Fibroblast of pulmonary artery (primary cell): Measurements from ENCODE around the gene ZNF184.

ENCODE experiments used
- DNase-seq: peaks from one replicate; pipeline ENCODE4 v3.0.0-alpha.2; 2010; ENCODE audit warnings: low read depth
- H3K4me3 ChIP-seq: replicated peaks from 2 replicates; pipeline ENCODE4 v1.5.1; 2011; ENCODE audit warnings: low read depth, mild to moderate bottlenecking, control low read depth, low read length, moderate library complexity
- TF ChIP-seq, protein P1 (sequence below): IDR thresholded peaks from 2 replicates; pipeline ENCODE4 v1.5.1; 2011; ENCODE audit warnings: mild to moderate bottlenecking, control low read depth, low read length, inconsistent platforms; ENCODE audit errors: missing control alignments

The ZNF184 gene

DNA sequence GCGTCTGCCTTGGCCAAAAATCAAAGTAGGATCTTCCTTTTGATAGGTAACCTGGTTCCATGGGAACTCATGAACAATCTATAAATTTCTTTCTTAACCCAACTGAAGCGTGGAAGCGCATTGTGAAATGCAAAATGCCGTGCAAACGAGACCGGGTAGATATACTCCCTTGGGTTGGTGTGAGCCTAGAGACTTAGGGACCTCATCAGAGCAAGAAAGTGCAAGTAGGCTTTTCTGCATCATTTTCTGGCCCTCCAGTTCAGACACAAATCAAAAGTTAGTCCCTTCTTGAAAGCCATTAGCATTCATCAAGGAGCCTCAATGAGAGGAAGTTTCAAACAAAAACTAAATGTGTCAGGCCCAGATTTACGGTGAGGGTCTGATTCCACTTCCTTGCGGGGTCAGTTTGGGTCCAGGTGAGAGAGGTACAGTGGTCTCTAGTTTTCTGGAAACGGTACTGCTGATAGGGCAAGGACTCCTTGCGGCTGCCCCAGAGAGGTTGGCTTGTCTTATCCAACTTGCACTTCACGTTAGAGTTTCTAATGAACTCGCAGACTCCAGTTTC is 5.3 kb upstream of the ZNF184 start:
- DNase-seq = peak; percentile 30
- TF ChIP-seq, protein P1, sequence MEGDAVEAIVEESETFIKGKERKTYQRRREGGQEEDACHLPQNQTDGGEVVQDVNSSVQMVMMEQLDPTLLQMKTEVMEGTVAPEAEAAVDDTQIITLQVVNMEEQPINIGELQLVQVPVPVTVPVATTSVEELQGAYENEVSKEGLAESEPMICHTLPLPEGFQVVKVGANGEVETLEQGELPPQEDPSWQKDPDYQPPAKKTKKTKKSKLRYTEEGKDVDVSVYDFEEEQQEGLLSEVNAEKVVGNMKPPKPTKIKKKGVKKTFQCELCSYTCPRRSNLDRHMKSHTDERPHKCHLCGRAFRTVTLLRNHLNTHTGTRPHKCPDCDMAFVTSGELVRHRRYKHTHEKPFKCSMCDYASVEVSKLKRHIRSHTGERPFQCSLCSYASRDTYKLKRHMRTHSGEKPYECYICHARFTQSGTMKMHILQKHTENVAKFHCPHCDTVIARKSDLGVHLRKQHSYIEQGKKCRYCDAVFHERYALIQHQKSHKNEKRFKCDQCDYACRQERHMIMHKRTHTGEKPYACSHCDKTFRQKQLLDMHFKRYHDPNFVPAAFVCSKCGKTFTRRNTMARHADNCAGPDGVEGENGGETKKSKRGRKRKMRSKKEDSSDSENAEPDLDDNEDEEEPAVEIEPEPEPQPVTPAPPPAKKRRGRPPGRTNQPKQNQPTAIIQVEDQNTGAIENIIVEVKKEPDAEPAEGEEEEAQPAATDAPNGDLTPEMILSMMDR = no peak
- H3K4me3 ChIP-seq = peak overlapping the region; percentile 89

- H3K4me3 ChIP-seq = peak overlapping the region; percentile 89
- TF ChIP-seq, protein P1 = no peak
- no peak for DNase-seq
Measured at GRCh38 chr6:27477318-27478013, 4.6 kb upstream of the ZNF184 start.

DNA sequence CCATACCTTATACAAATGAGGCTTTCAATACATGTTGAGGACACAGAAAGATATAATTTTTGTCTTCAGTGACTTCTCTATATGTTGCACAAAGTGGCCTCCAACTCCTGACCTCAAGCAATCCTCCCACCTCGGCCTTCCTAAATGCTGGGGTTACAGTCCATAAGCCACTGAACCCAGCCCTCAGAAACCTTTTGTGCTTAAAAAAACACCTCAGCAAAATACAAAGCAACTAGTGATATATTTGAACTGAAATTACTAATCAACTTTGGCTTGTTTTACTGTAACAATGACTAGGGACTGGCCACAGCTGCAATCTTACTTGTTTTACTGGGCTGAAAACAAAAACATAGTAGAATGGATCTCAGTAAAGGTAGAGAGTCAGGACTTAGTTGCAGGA is 3.2 kb upstream of the ZNF184 start:
- H3K4me3 ChIP-seq = no peak overlapping the region
- TF ChIP-seq, protein P1 = no peak
- DNase-seq = no peak

GRCh38 chr6:27474672-27475071 is 1.8 kb upstream of the ZNF184 start:
- no peak for DNase-seq
- TF ChIP-seq, protein P1 = no peak
- H3K4me3 ChIP-seq = no peak overlapping the region

DNA sequence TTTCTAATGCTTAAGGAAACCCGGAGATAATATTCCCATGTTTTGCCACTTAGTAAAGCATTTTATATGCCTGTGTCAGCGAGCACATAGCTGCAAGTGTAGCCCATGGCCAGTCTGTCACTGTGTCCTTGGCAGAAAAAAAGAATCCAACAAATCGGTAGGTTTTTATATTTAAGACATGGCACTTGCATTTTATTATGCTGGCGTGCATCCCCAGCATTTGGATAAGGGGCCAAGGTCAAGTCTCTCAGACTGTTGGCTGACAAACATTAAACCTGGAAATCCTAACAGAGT is 1.2 kb upstream of the ZNF184 start:
- TF ChIP-seq, protein P1 = no peak
- no peak for DNase-seq
- no peak overlapping the region for H3K4me3 ChIP-seq

DNA sequence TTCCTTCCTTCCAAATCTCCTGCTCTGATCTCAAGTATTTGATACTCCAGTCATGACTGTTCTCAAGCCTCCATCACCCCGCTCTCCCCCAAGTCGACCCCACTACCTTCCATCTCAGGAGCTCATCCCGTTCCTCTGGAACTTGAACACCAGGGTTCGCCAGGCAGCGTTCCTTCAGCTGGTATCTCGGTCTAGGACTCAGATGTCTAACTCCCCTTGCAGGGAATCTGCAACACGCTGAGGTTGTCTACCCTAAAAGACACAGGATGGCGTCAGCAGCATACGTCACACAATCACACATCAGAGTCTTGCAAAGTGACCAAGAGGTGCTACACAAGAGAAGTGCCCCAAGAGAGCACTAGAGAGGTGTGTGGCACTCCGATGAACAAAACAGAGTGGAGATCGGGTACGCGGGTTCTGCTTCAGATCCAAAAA is 706 bp downstream of the ZNF184 start:
- TF ChIP-seq, protein P1 = no peak
- peak overlapping the region; percentile 90 for H3K4me3 ChIP-seq
- peak; percentile 81 for DNase-seq
